ENCODE results near the gene APOL3.

DNA sequence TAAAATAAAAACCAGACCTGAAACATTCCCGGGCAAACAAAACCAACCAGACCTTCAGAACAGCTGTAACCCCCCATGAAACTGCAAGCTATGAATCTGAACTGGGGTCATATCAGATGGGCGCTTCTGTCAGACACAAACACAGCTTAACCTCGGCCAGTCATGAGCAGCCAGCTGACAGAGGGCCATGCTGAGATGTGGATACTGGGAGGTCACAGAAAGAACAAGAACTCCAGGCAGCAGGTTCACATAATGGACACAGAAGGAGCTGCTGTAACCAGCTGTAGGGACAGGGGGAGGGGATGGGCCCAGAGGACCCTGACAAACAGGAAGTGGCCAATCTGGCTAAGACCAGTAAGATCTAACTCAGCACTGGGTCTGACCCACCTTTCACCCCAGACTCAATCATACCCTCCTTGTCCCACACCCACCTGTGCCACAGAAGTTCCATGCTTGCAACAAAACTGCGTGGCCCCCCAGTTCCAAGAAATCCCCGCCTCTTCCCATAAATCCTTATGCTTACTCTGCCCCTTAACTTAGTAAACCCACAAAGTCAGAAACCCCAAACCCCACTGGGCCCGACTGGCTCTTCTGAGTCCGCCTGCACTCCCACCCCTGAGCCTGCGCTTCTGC lies 37.1 kb upstream of the APOL3 start:
- no peak for TF ChIP-seq POLR2A (IDR thresholded peaks at IDR 0.05; ENCODE audit: low read length)
- no peak for TF ChIP-seq GATA1 (IDR thresholded peaks at IDR 0.05; ENCODE audit: low read depth, low read length)
